Bronchial epithelial cell (primary cell): ENCODE measurements around the gene F11. TPM values are rescaled to one million over a fixed set of nuclear protein-coding genes. Genes with fewer than 3 reads are reported as not detected.

Source experiments
- DNase-seq: peaks from one replicate; pipeline ENCODE4 v3.0.0-alpha.2; 2010; ENCODE audit warnings: low read depth
- FAIRE-seq: peaks from 2 replicates; lab custom pipeline; 2011; peaks lifted over from hg19 to GRCh38; lab: Jason Lieb, UNC
- H3K27me3 ChIP-seq: 2 replicates; pipeline ENCODE4 v1.5.1; 2011; ENCODE audit warnings: low read length; ENCODE audit not compliant: control insufficient read depth, insufficient read depth
- H3K36me3 ChIP-seq: 2 replicates; pipeline ENCODE4 v1.5.1; 2011; ENCODE audit warnings: low read length; ENCODE audit not compliant: control insufficient read depth, insufficient read depth
- H3K4me3 ChIP-seq: 2 replicates; pipeline ENCODE4 v1.5.1; 2011; ENCODE audit warnings: mild to moderate bottlenecking, low read depth, low read length, control low read depth
- CTCF ChIP-seq: IDR thresholded peaks from 2 replicates; pipeline ENCODE4 v1.5.1; 2011; ENCODE audit warnings: mild to moderate bottlenecking, moderate library complexity, low read length, control low read depth, inconsistent platforms; ENCODE audit not compliant: insufficient read depth, severe bottlenecking
- total RNA-seq: library from RNA; depleted of rRNA; stranded (reverse); fragments of >200 nt; gene quantifications from 2 replicates; pipeline ENCODE4 v1.2.1, GENCODE V29; 2014

Gene F11
- total RNA-seq, 1 donor from 2014 or later, result not detected

GRCh38 chr4:186299291-186299690 lies 33.3 kb downstream of the F11 start:
- TF ChIP-seq CTCF, result no peak
- H3K36me3 ChIP-seq, result no peaks in the 10 kb centered on the region
- FAIRE-seq, result no peak

GRCh38 chr4:186300659-186301390 lies 34.8 kb downstream of the F11 start:
- Histone ChIP-seq H3K4me3 (no peak overlapping the region), H3K27me3 (no peaks in the 10 kb centered on the region), H3K36me3 (no peaks in the 10 kb centered on the region)
- no peak for FAIRE-seq
- no peak for DNase-seq
- TF ChIP-seq CTCF, result no peak

More at GRCh38 chr4:186299291-186299690, 33.3 kb downstream of the F11 start:
- no peak for DNase-seq
- H3K4me3 ChIP-seq, result no peak overlapping the region
- H3K27me3 ChIP-seq, result no peaks in the 10 kb centered on the region

- H3K36me3 ChIP-seq, result no peaks in the 10 kb centered on the region
- no peak for TF ChIP-seq CTCF
- no peak for FAIRE-seq
- DNase-seq, result no peak
- H3K27me3 ChIP-seq, result peaks cover 2% of the 10 kb centered on the region
- no peak overlapping the region for H3K4me3 ChIP-seq
These were observed 38.2 kb downstream of the F11 start for GRCh38 chr4:186304216-186304615.

GRCh38 chr4:186304866-186305505 lies 39.0 kb downstream of the F11 start:
- Histone ChIP-seq H3K4me3 (no peak overlapping the region), H3K27me3 (peaks cover 2% of the 10 kb centered on the region), H3K36me3 (no peaks in the 10 kb centered on the region)
- FAIRE-seq, result no peak
- no peak for TF ChIP-seq CTCF
- no peak for DNase-seq

- no peak overlapping the region for H3K4me3 ChIP-seq
- TF ChIP-seq CTCF, result no peak
- H3K27me3 ChIP-seq, result peaks cover 2% of the 10 kb centered on the region
- FAIRE-seq, result no peak
- H3K36me3 ChIP-seq, result no peaks in the 10 kb centered on the region
- DNase-seq, result no peak
These were observed 41.5 kb downstream of the F11 start for GRCh38 chr4:186307497-186307896.
